Liver (tissue), 9 donors: Measurements from ENCODE around the gene TMEM150A. TPM values are rescaled to one million over a fixed set of nuclear protein-coding genes. Genes with fewer than 3 reads are reported as not detected.

Experiments
- DNase-seq: peaks from one replicate; pipeline ENCODE4 v3.0.0-alpha.2; 2017; ENCODE audit warnings: low spot score
- H3K27ac ChIP-seq, 2 donors: one replicate each; pipeline ENCODE4 v1.7.0; 2013; ENCODE audit warnings: inconsistent platforms in 2 of 2, low read length in 2 of 2, control low read depth in 1 of 2, low read depth in 1 of 2, mild to moderate bottlenecking in 1 of 2
- H3K27me3 ChIP-seq, 4 donors: one replicate each; pipeline versions ENCODE4 v1.6.1 to v1.7.0; 2013; ENCODE audit warnings: low read length in 3 of 4, inconsistent platforms in 1 of 4, mild to moderate bottlenecking in 1 of 4, moderate library complexity in 1 of 4; ENCODE audit not compliant: control insufficient read depth in 4 of 4, insufficient read depth in 4 of 4
- H3K36me3 ChIP-seq, 4 donors: one replicate each; pipeline versions ENCODE4 v1.6.1 to v1.7.0; 2013; ENCODE audit warnings: low read length in 3 of 4, mild to moderate bottlenecking in 3 of 4, low read depth in 1 of 4, moderate library complexity in 1 of 4; ENCODE audit not compliant: control insufficient read depth in 4 of 4, insufficient read depth in 3 of 4
- H3K4me1 ChIP-seq, 4 donors: one replicate each; pipeline versions ENCODE4 v1.6.1 to v1.7.0; 2013; ENCODE audit warnings: low read length in 3 of 4, mild to moderate bottlenecking in 3 of 4, moderate library complexity in 1 of 4; ENCODE audit not compliant: control insufficient read depth in 4 of 4, insufficient read depth in 4 of 4
- H3K4me3 ChIP-seq, 3 donors: one replicate each; pipeline versions ENCODE4 v1.6.1 to v1.7.0; 2013; ENCODE audit warnings: low read length in 3 of 3, control low read depth in 1 of 3, low read depth in 1 of 3, mild to moderate bottlenecking in 1 of 3
- H3K9ac ChIP-seq, 2 donors: one replicate each; pipeline ENCODE4 v1.7.0; 2013; ENCODE audit warnings: low read length in 2 of 2, mild to moderate bottlenecking in 2 of 2, moderate library complexity in 2 of 2, control low read depth in 1 of 2, low read depth in 1 of 2
- H3K9me3 ChIP-seq, 4 donors: one replicate each; pipeline versions ENCODE4 v1.6.1 to v1.7.0; 2013; ENCODE audit warnings: low read length in 3 of 4; ENCODE audit not compliant: control insufficient read depth in 4 of 4
- ATF3 ChIP-seq: IDR thresholded peaks from 2 replicates; pipeline ENCODE4 v1.6.1; 2016; ENCODE audit warnings: antibody characterized with exemption
- CTCF ChIP-seq: fragments of 150-350 bp; IDR thresholded peaks from 2 replicates; pipeline ENCODE4 v1.5.1; 2017; ENCODE audit warnings: improper control_type of control experiment, low read depth, low read length; ENCODE audit not compliant: missing input control
- EGR1 ChIP-seq, 2 donors: IDR thresholded peaks; 2 replicates each; pipeline ENCODE4 v1.6.1; 2016 to 2018; ENCODE audit warnings: antibody characterized with exemption in 2 of 2, low read depth in 2 of 2
- FOXA1 ChIP-seq: IDR thresholded peaks from 2 replicates; pipeline ENCODE4 v1.6.1; 2016; ENCODE audit warnings: antibody characterized with exemption
- FOXA2 ChIP-seq: IDR thresholded peaks from 2 replicates; pipeline ENCODE4 v1.6.1; 2016; ENCODE audit warnings: antibody characterized with exemption
- GABPA ChIP-seq, 2 donors: IDR thresholded peaks in 1 of 2; conservative IDR thresholded peaks in 1 of 2; 2 replicates each; pipeline ENCODE4 v1.6.1; 2016; ENCODE audit warnings: antibody characterized with exemption in 2 of 2, mild to moderate bottlenecking in 1 of 2, moderate library complexity in 1 of 2
- HNF4A ChIP-seq, 2 donors: conservative IDR thresholded peaks; 2 replicates each; pipeline ENCODE4 v1.6.1; 2016; ENCODE audit warnings: antibody characterized with exemption in 2 of 2, mild to moderate bottlenecking in 2 of 2
- HNF4G ChIP-seq: IDR thresholded peaks from 2 replicates; pipeline ENCODE4 v1.6.1; 2016; ENCODE audit warnings: antibody characterized with exemption
- JUND ChIP-seq, 2 donors: IDR thresholded peaks; 2 replicates each; pipeline ENCODE4 v1.6.1; 2016; ENCODE audit warnings: antibody characterized with exemption in 2 of 2
- MAX ChIP-seq: IDR thresholded peaks from 2 replicates; pipeline ENCODE4 v1.6.1; 2016; ENCODE audit warnings: antibody characterized with exemption
- NR2F2 ChIP-seq: IDR thresholded peaks from 2 replicates; pipeline ENCODE4 v1.6.1; 2016; ENCODE audit warnings: antibody characterized with exemption
- RAD21 ChIP-seq, 2 donors: IDR thresholded peaks; 2 replicates each; pipeline ENCODE4 v1.6.1; 2016; ENCODE audit warnings: antibody characterized with exemption in 2 of 2, mild to moderate bottlenecking in 2 of 2
- REST ChIP-seq: IDR thresholded peaks from 2 replicates; pipeline ENCODE4 v1.6.1; 2016; ENCODE audit warnings: antibody characterized with exemption, mild to moderate bottlenecking
- RXRA ChIP-seq, 2 donors: IDR thresholded peaks; 2 replicates each; pipeline ENCODE4 v1.6.1; 2017 to 2018; ENCODE audit warnings: antibody characterized with exemption in 2 of 2, mild to moderate bottlenecking in 1 of 2
- SP1 ChIP-seq: IDR thresholded peaks from 2 replicates; pipeline ENCODE4 v1.6.1; 2018; ENCODE audit warnings: antibody characterized with exemption, mild to moderate bottlenecking
- TAF1 ChIP-seq: conservative IDR thresholded peaks from 2 replicates; pipeline ENCODE4 v1.6.1; 2016; ENCODE audit warnings: antibody characterized with exemption, mild to moderate bottlenecking
- YY1 ChIP-seq: IDR thresholded peaks from 2 replicates; pipeline ENCODE4 v1.6.1; 2016; ENCODE audit warnings: antibody characterized with exemption, mild to moderate bottlenecking
- ZBTB33 ChIP-seq: IDR thresholded peaks from 2 replicates; pipeline ENCODE4 v1.6.1; 2016; ENCODE audit warnings: antibody characterized with exemption
- WGBS: extraction: QIAGEN DNeasy Blood & Tissue Kit; methylation state at CpG from one replicate; pipeline ENCODE4 v1.1.7; 2013; 5-methylcytosine and 5-hydroxymethylcytosine counted together
- polyA plus RNA-seq, 2 donors: library from polyadenylated mRNA; stranded (reverse) in 1 of 2; unstranded in 1 of 2; fragments of 200-250 nt in 1 of 2; fragments of >200 nt in 1 of 2; fragmentation: Nextera tagmentation in 1 of 2; extraction: Ambion mirVana in 1 of 2; gene quantifications; one replicate each; pipeline versions ENCODE4 v1.2.1 to v1.2.3, GENCODE V29; 2013 to 2015
- total RNA-seq, 2 donors: library from RNA; depleted of rRNA; stranded (reverse); fragments of >200 nt; gene quantifications; one replicate each; pipeline ENCODE4 v1.2.3, GENCODE V29; 2014
- donor health status: healthy.
- donor health status: healthy.
- donor health status: healthy.
- donor health status: healthy.
- donor health status: healthy.

Gene TMEM150A
- 10 to 100 TPM; 13.1 to 18.5 TPM for total RNA-seq
- 10 to 100 TPM; 30.7 to 32.5 TPM for polyA plus RNA-seq

GRCh38 chr2:85602476-85603234 lies at the start of gene TMEM150A:
TSS of gene TMEM150A (minus strand) at chr2:85602698. CDS start at chr2:85601948, 750 bp downstream.
- peaks cover 0 to 12% (median 6%) of the 10 kb centered on the region in 4 donors for H3K36me3 ChIP-seq
- H3K4me3 ChIP-seq: peak within 1 kb of the TSS; percentile 88 to 95 (median 95)
- under 1% methylated on average over 73 of the region's 73 CpGs for WGBS
- DNase-seq: peak; percentile 83
- H3K4me1 ChIP-seq: peaks cover 9 to 58% (median 47%) of the 10 kb centered on the region in 4 donors
- H3K9ac ChIP-seq: peak within 1 kb of the TSS; percentile 67 to 83
- no peaks in the 10 kb centered on the region for H3K9me3 ChIP-seq
- peak within 1 kb of the TSS; percentile 78 to 80 for H3K27ac ChIP-seq
- H3K27me3 ChIP-seq: no peaks in the 10 kb centered on the region
- TF ChIP-seq GABPA (IDR thresholded peaks at IDR 0.05 in 1 of 2, conservative IDR thresholded peaks at IDR 0.05 in 1 of 2): no peak
- peak in 1 of 2 donors; percentile 66 for TF ChIP-seq EGR1 (IDR thresholded peaks at IDR 0.05; ENCODE audit: low read depth in 2 of 2)
- TF ChIP-seq FOXA2: no peak
- no peak for TF ChIP-seq RXRA (IDR thresholded peaks at IDR 0.05)
- TF ChIP-seq HNF4A (conservative IDR thresholded peaks at IDR 0.05): no peak
- TF ChIP-seq NR2F2: no peak
- no peak for TF ChIP-seq SP1
- peak; percentile 49 for TF ChIP-seq MAX
- peak; percentile 10 for TF ChIP-seq REST
- TF ChIP-seq FOXA1: no peak
- TF ChIP-seq CTCF: peak; percentile 26
- no peak for TF ChIP-seq YY1
- no peak for TF ChIP-seq ATF3
- no peak for TF ChIP-seq TAF1
- TF ChIP-seq ZBTB33: no peak
- no peak for TF ChIP-seq JUND (IDR thresholded peaks at IDR 0.05)
- no peak for TF ChIP-seq HNF4G
- TF ChIP-seq RAD21 (IDR thresholded peaks at IDR 0.05): peak in 1 of 2 donors; percentile 17
